Caco-2 (cell line): ENCODE measurements around the gene PARD3. TPM values are rescaled to one million over a fixed set of nuclear protein-coding genes. Genes with fewer than 3 reads are reported as not detected.

Experiments
- BruUV-seq: library from RNA; stranded (reverse); fragments of 400-500 nt; replicated peaks from 2 replicates; lab custom pipeline; 2021; lab: Mats Ljungman, UMichigan
- CTCF ChIA-PET: fragments of 300-600 bp; sonication (Branson Sonifier 250); formaldehyde crosslinking; loops from one replicate; lab custom pipeline; 2022; ENCODE audit warnings: antibody characterized with exemption; lab: Charles Lee
- POLR2A ChIA-PET: fragments of 300-600 bp; sonication (Branson Sonifier 250); formaldehyde crosslinking; loops from one replicate; lab custom pipeline; 2022; ENCODE audit warnings: antibody characterized with exemption; lab: Charles Lee
- DNase-seq, 2 experiments: peaks; one replicate each; pipeline versions ENCODE4 v3.0.0 to v3.0.0-alpha.2; 2020 to 2022
- H3K27me3 ChIP-seq: replicated peaks from 2 replicates; pipeline ENCODE4 v1.6.0; 2011; ENCODE audit warnings: low read length; ENCODE audit not compliant: control insufficient read depth, insufficient read depth
- H3K36me3 ChIP-seq: 2 replicates; pipeline ENCODE4 v1.5.1; 2011; ENCODE audit warnings: low read length; ENCODE audit not compliant: control insufficient read depth, insufficient read depth
- H3K4me1 ChIP-seq: fragments of 250-450 bp; sonication (Bioruptor Pico); 2 replicates; pipeline ENCODE4 v1.5.1; 2020; ENCODE audit warnings: mild to moderate bottlenecking
- H3K4me3 ChIP-seq: 2 replicates; pipeline ENCODE4 v1.5.1; 2011; ENCODE audit warnings: low read depth, mild to moderate bottlenecking, control low read depth, low read length
- H3K9me3 ChIP-seq: fragments of 250-450 bp; sonication (Bioruptor Pico); 2 replicates; pipeline ENCODE4 v1.5.1; 2020; ENCODE audit warnings: mild to moderate bottlenecking, moderate library complexity
- H3K27ac Mint-ChIP-seq: one replicate; pipeline ENCODE4 v1.8.0; 2022; ENCODE audit warnings: mixed read lengths; ENCODE audit not compliant: unreplicated experiment
- H3K27me3 Mint-ChIP-seq: one replicate; pipeline ENCODE4 v1.8.0; 2022; ENCODE audit warnings: mixed read lengths; ENCODE audit not compliant: insufficient read depth, unreplicated experiment
- H3K36me3 Mint-ChIP-seq: one replicate; pipeline ENCODE4 v1.8.0; 2022; ENCODE audit warnings: mild to moderate bottlenecking, mixed read lengths; ENCODE audit not compliant: insufficient read depth, unreplicated experiment
- H3K4me1 Mint-ChIP-seq: one replicate; pipeline ENCODE4 v1.8.0; 2022; ENCODE audit warnings: low read depth, mixed read lengths; ENCODE audit not compliant: unreplicated experiment
- H3K4me3 Mint-ChIP-seq: one replicate; pipeline ENCODE4 v1.8.0; 2022; ENCODE audit warnings: mild to moderate bottlenecking, moderate library complexity, mixed read lengths; ENCODE audit not compliant: unreplicated experiment
- H3K9me3 Mint-ChIP-seq: one replicate; pipeline ENCODE4 v1.8.0; 2022; ENCODE audit warnings: mixed read lengths; ENCODE audit not compliant: unreplicated experiment
- intact Hi-C: fragments of 100-400 bp; cut with micrococcal nuclease; formaldehyde crosslinking; loops from one replicate; pipeline ENCODE4 v1.10.0; 2022; ENCODE audit not compliant: unreplicated experiment
- total RNA-seq: library from RNA; stranded (reverse); gene quantifications from 2 replicates; pipeline ENCODE4 v1.2.3, GENCODE V29; 2022
- TF ChIP-seq, protein P1 (sequence below), 2 experiments: fragments of 200-600 bp in 1 of 2; IDR thresholded peaks; 1 replicate in 1 of 2; 2 replicates in 1 of 2; pipeline versions ENCODE4 v1.5.1 to v1.8.0; 2011 to 2022; ENCODE audit warnings: antibody characterized with exemption in 1 of 2, control low read depth in 1 of 2, inconsistent platforms in 1 of 2, low read depth in 1 of 2, low read length in 1 of 2, mild to moderate bottlenecking in 1 of 2, moderate library complexity in 1 of 2; ENCODE audit not compliant: insufficient read depth in 1 of 2, severe bottlenecking in 1 of 2, unreplicated experiment in 1 of 2

Gene PARD3
- total RNA-seq, 1 experiment from 2014 or later = 80.7 TPM

DNA sequence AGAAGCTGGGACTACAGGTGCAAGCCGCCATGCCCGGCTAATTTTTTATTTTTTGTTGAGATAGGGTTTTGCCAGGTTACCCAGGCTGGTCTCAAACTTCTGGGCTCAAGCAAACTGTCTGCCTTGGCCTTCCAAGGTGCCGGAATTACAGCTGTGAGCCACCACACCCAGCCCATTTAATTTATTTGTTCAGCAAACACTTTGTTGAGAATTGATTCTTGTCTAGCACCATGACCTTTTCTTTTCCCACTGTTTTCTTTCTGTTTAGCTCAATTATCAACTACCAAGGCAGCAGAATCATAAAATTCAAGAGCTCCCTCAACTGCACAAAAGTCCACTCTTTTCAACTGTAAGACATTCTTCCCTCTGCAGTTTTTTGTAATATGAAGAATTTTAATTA, 47.8 kb upstream of the PARD3 start:
- DNase-seq = no peak
- H3K27ac Mint-ChIP-seq = no peak overlapping the region

DNA sequence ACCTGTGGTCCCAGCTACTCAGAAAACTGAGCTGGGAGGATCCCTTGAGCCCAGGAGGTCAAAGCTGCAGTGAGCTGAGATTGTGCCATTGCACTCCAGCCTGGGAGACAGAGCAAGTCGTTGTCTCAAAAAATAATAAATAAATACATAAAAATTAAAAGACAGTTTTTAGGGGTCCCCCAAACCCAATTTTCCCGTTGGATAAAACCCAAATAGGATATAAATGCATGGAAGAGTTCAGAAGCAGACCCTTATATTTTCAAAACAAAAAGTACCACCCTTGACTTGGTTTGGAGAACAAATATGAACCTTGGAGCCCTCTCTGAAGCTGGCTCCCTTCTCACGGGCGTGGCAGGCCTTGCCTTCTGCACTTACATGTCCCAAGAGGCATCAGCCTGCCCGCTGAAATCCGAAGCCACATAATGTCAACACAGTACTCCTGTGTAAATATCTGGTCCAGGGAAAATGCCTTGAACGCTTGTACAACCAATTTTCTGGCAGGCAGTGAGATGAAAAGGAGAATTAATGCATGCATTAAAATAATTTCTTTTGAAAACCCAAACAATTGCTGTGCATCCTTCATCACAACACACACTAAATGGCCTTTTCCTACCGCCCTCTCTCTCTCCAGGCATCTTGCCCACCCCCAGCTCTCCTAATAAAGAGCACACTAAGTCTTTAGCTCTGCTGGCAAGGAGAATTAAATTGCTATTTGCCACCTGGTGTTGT, 46.4 kb upstream of the PARD3 start:
- DNase-seq = peak; percentile 20 to 47
- ChIA-PET CTCF (no interaction called here), POLR2A (no interaction called here)
- Mint-ChIP-seq H3K4me1 (peaks cover 7% of the 10 kb centered on the region), H3K36me3 (no peaks in the 10 kb centered on the region), H3K27me3 (no peaks in the 10 kb centered on the region), H3K9me3 (no peaks in the 10 kb centered on the region), H3K27ac (no peak overlapping the region), H3K4me3 (no peak overlapping the region)
- Histone ChIP-seq H3K4me3 (no peak overlapping the region), H3K36me3 (no peaks in the 10 kb centered on the region), H3K27me3 (no peaks in the 10 kb centered on the region), H3K9me3 (no peaks in the 10 kb centered on the region), H3K4me1 (peaks cover 6% of the 10 kb centered on the region)
- intact Hi-C loops = no loop called here
- BruUV-seq = no TSS peak
- TF ChIP-seq, protein P1, sequence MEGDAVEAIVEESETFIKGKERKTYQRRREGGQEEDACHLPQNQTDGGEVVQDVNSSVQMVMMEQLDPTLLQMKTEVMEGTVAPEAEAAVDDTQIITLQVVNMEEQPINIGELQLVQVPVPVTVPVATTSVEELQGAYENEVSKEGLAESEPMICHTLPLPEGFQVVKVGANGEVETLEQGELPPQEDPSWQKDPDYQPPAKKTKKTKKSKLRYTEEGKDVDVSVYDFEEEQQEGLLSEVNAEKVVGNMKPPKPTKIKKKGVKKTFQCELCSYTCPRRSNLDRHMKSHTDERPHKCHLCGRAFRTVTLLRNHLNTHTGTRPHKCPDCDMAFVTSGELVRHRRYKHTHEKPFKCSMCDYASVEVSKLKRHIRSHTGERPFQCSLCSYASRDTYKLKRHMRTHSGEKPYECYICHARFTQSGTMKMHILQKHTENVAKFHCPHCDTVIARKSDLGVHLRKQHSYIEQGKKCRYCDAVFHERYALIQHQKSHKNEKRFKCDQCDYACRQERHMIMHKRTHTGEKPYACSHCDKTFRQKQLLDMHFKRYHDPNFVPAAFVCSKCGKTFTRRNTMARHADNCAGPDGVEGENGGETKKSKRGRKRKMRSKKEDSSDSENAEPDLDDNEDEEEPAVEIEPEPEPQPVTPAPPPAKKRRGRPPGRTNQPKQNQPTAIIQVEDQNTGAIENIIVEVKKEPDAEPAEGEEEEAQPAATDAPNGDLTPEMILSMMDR (IDR thresholded peaks at IDR 0.05; ENCODE audit: insufficient read depth in 1 of 2, low read depth in 1 of 2, low read length in 1 of 2, severe bottlenecking in 1 of 2, unreplicated experiment in 1 of 2) = no peak

More for the DNA sequence above, 47.8 kb upstream of the PARD3 start:
- BruUV-seq = no TSS peak
- Mint-ChIP-seq H3K27me3 (no peaks in the 10 kb centered on the region), H3K4me1 (peaks cover 3% of the 10 kb centered on the region), H3K36me3 (no peaks in the 10 kb centered on the region), H3K9me3 (no peaks in the 10 kb centered on the region), H3K4me3 (no peak overlapping the region)
- ChIA-PET CTCF (interaction anchor here (0.6 kb wide), 1 partner anchor 14 kb away, joined by 3 read pairs; no protein-coding TSS in a partner anchor), POLR2A (no interaction called here)
- TF ChIP-seq, protein P1 (IDR thresholded peaks at IDR 0.05; ENCODE audit: insufficient read depth in 1 of 2, low read depth in 1 of 2, low read length in 1 of 2, severe bottlenecking in 1 of 2, unreplicated experiment in 1 of 2) = no peak
- Histone ChIP-seq H3K36me3 (no peaks in the 10 kb centered on the region), H3K4me1 (peaks cover 5% of the 10 kb centered on the region), H3K27me3 (no peaks in the 10 kb centered on the region), H3K4me3 (no peak overlapping the region), H3K9me3 (no peaks in the 10 kb centered on the region)
- intact Hi-C loops = no loop called here

DNA sequence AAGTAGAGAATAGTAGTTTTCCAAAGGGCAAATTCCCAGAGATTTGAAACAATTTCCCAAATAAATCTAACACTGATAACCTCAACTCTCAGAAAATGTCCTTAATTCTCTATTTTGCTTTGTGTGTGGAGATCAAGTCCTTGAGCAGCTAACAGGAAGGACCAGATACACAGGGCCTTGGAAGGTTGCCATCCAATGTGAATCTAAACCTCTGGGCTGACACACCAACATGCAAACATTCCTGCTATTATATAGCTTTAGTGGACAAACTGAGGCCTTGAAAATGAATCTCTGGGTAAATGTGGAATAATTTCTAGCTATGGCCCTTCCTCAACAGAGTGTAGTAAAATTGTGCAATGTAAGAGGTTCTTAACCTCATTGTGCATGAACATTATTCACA, 44.1 kb upstream of the PARD3 start:
- no TSS peak for BruUV-seq
- no peaks in the 10 kb centered on the region for H3K36me3 Mint-ChIP-seq
- no peak overlapping the region for H3K4me3 ChIP-seq
- H3K9me3 Mint-ChIP-seq = no peaks in the 10 kb centered on the region
- no peak overlapping the region for H3K27ac Mint-ChIP-seq
- H3K4me1 Mint-ChIP-seq = peaks cover 10% of the 10 kb centered on the region
- H3K4me1 ChIP-seq = peaks cover 8% of the 10 kb centered on the region
- intact Hi-C loops = no loop called here
- no peak overlapping the region for H3K4me3 Mint-ChIP-seq
- TF ChIP-seq, protein P1 (IDR thresholded peaks at IDR 0.05; ENCODE audit: insufficient read depth in 1 of 2, low read depth in 1 of 2, low read length in 1 of 2, severe bottlenecking in 1 of 2, unreplicated experiment in 1 of 2) = no peak
- POLR2A ChIA-PET = no interaction called here
- no peaks in the 10 kb centered on the region for H3K27me3 ChIP-seq
- CTCF ChIA-PET = no interaction called here
- H3K27me3 Mint-ChIP-seq = no peaks in the 10 kb centered on the region
- DNase-seq = no peak
- H3K9me3 ChIP-seq = no peaks in the 10 kb centered on the region
- H3K36me3 ChIP-seq = no peaks in the 10 kb centered on the region
